Colon (tissue), 2 donors: ENCODE results near the gene NR6A1.

Experiments used
- FAIRE-seq: peaks from 2 replicates; lab custom pipeline; 2012; peaks lifted over from hg19 to GRCh38; lab: Jason Lieb, UNC
- donor health status: control.
- donor health status: control.

NR6A1 gene

DNA sequence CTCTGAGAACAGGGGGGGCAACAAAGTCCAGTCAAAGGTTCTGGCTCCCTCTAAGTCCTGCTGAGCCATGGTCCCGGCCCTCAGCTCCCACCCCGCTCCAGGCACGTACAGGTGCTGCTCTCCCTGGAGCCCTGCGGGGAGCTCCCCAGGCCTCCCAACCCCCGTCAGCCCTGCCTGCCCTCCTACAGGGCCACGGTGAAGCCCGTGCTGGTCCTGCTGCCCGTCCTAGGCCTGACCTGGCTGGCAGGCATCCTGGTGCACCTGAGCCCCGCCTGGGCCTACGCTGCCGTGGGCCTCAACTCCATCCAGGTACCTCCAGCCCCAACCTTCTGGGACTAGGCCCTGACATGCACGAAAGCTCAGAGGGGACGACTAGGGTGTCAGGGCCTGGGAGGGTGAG lies 300.8 kb downstream of the NR6A1 start:
- no peak for FAIRE-seq

DNA sequence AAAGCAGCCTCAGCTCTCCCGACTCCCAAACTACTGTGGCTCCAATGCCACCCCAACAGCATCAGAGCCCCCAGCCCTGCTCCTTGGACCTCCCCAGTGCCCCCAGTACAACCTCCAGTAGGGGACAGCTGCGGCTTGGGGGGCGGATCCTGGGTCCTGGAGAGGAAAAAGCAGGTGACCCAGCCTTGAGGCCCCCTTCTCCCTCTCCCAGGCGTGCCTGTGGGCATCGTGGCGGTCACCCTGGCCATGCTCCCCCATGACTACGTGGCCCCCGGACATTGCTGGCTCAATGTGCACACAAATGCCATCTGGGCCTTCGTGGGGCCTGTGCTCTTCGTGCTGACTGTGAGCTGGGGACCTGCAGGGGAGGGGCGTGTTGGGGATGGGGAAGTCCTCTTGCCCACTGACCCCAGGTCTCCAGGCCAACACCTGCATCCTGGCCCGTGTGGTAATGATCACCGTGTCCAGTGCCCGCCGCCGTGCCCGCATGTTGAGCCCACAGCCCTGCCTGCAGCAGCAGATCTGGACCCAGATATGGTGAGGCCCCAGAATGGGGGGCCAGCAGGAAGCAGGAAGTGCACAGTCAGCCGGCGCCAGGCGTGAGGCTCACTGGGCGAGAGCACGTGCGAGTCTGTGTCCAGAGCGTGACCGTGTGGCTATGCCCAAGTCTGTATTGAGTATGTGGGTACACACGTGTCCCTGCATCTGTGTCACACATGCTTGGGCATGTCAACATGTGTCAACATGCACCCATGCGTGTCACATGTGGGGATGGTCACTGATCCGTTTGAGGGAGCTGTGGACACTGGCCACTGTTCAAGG lies 301.9 kb downstream of the NR6A1 start:
- FAIRE-seq, result no peak

DNA sequence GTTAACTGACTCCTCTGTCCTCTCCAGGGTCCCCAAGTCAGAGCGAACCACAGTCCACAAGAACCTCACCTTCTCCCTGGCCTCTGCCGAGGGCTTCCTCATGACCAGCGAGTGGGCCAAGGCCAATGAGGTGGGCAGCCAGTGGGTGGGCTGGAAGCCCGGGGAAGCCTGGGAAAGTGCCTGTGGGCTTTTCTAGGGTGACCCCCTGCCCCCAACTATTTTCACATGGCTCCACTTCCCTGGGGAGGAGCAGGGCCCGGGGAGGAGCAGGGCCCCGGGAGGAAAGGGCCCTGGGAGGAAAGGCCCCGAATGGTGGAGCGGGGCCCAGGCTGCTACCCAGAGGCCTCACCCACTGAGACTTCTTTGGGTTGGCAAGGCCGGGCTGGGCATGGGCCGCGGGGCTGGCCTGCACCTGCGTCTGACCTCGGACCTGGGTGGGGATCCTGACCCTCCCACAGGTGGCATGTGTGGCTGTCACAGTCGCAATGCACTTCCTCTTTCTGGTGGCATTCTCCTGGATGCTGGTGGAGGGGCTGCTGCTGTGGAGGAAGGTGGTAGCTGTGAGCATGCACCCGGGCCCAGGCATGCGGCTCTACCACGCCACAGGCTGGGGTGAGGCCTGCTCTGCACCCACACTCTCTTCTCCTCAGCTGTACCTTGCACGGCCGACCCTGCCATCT lies 302.9 kb downstream of the NR6A1 start:
- no peak for FAIRE-seq

DNA sequence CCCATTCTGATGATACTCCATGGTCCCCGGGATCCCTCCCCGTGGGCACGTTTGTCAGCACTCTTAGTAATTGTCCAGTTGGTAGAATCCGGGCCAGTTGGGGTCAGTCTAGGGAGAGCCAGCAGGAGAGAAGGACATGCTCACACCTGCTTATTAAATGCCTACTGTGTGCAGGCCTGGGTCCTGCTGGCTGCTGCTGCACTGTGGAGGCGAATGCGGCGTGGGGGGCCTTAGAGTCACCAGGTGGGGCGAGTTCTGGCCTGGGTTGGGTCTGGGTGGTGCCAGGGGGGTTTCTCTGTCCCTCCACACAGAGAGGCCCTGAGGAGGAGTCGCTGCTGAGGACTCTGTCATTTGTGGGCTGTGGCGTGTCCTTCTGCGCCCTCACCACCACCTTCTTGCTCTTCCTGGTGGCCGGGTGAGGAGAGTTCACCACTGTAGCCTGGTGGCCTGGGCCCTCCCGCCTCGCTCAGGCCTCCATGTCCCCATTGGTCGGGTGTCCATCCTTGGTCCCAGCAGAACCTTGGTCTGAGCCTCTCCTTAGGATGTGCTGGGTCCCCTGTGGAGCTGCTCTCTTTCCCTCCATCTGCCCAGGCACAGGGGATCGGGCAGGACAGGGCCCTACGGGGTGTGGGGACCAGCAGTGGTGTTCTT lies 303.6 kb downstream of the NR6A1 start:
- no peak for FAIRE-seq
